K562 (cell line): ENCODE results near the gene TMEFF1. TPM values are rescaled to one million over a fixed set of nuclear protein-coding genes. Genes with fewer than 3 reads are reported as not detected.

Source experiments
- ATAC-seq: fragments of 200-7000 bp; cut with Tn5 transposase; 3 replicates; pipeline ENCODE4 v1.9.1; 2020; ENCODE audit warnings: moderate library complexity
- BruUV-seq: library from RNA; stranded (reverse); fragments of 400-500 nt; replicated peaks from 2 replicates; lab custom pipeline; 2021; lab: Mats Ljungman, UMichigan
- CTCF ChIA-PET: fragments of 300-600 bp; formaldehyde crosslinking; extraction: SDS; loops from one replicate; lab custom pipeline; 2021; ENCODE audit warnings: low intra/inter-chr PET ratio; lab: Yijun Ruan, JAX
- POLR2A ChIA-PET: fragments of 300-600, 350-650 bp; sonication (Branson Sonifier 250); formaldehyde crosslinking; extraction: SDS; loops from one replicate; lab custom pipeline; 2021; ENCODE audit warnings: antibody characterized with exemption, inconsistent platforms; lab: Yijun Ruan, JAX
- DNase-seq, 4 experiments: peaks; one replicate each; pipeline versions ENCODE4 v3.0.0 to v3.0.0-alpha.2; 2011 to 2018; ENCODE audit warnings: low spot score in 3 of 4, mixed read lengths in 3 of 4; ENCODE audit errors: extremely low read depth in 1 of 4
- FAIRE-seq: peaks from 2 replicates; lab custom pipeline; 2011; peaks lifted over from hg19 to GRCh38; lab: Jason Lieb, UNC
- H2AFZ ChIP-seq: 2 replicates; pipeline ENCODE4 v1.6.0; 2011; ENCODE audit warnings: low read depth, low read length, control low read depth, inconsistent platforms
- H3K27ac ChIP-seq: fragments of 200-600 bp; 3 replicates; pipeline ENCODE4 v1.8.0; 2011; ENCODE audit warnings: low read depth, mild to moderate bottlenecking, control low read depth, inconsistent platforms, low read length, moderate library complexity, mixed read lengths; ENCODE audit errors: extremely low read depth
- H3K27me3 ChIP-seq, 2 experiments: fragments of 300-600 bp in 1 of 2; 2 replicates in 1 of 2; 3 replicates in 1 of 2; pipeline versions ENCODE4 v1.6.0 to v1.8.0; 2011; ENCODE audit warnings: inconsistent platforms in 2 of 2, low read length in 2 of 2, mild to moderate bottlenecking in 1 of 2, mixed read lengths in 1 of 2, moderate library complexity in 1 of 2; ENCODE audit not compliant: control insufficient read depth in 2 of 2, insufficient read depth in 2 of 2
- H3K36me3 ChIP-seq: fragments of 300-600 bp; 3 replicates; pipeline ENCODE4 v1.8.0; 2011; ENCODE audit warnings: mild to moderate bottlenecking, low read length, inconsistent platforms; ENCODE audit not compliant: control insufficient read depth, insufficient read depth
- H3K4me1 ChIP-seq, 2 experiments: fragments of 200-600 bp in 1 of 2; replicated peaks in 1 of 2; 2 replicates in 1 of 2; 3 replicates in 1 of 2; pipeline versions ENCODE4 v1.5.1 to v1.8.0; 2011; ENCODE audit warnings: inconsistent platforms in 2 of 2, low read length in 2 of 2, mild to moderate bottlenecking in 1 of 2, mixed read lengths in 1 of 2, moderate library complexity in 1 of 2; ENCODE audit not compliant: control insufficient read depth in 2 of 2, insufficient read depth in 2 of 2
- H3K4me2 ChIP-seq: 2 replicates; pipeline ENCODE4 v1.6.1; 2011; ENCODE audit warnings: low read length, control low read depth, inconsistent platforms, mixed read lengths; ENCODE audit not compliant: insufficient read depth
- H3K4me3 ChIP-seq: fragments of 200-600 bp; sonication (generic), shearing (Covaris generic); 2 replicates; pipeline ENCODE4 v1.5.1; 2016; ENCODE audit warnings: control low read depth, inconsistent platforms
- H3K79me2 ChIP-seq: fragments of 200-600 bp; 3 replicates; pipeline ENCODE4 v1.8.0; 2011; ENCODE audit warnings: low read length, inconsistent platforms; ENCODE audit not compliant: control insufficient read depth, insufficient read depth
- H3K9ac ChIP-seq, 2 experiments: 2 replicates each; pipeline versions ENCODE4 v1.6.0 to v1.6.1; 2011; ENCODE audit warnings: low read depth in 2 of 2, low read length in 2 of 2, control low read depth in 1 of 2, inconsistent platforms in 1 of 2, mild to moderate bottlenecking in 1 of 2, mixed read lengths in 1 of 2; ENCODE audit not compliant: insufficient read depth in 1 of 2
- H3K9me1 ChIP-seq: one replicate; pipeline ENCODE4 v1.6.0; 2011; ENCODE audit warnings: inconsistent platforms, mild to moderate bottlenecking, low read length, moderate library complexity; ENCODE audit not compliant: control insufficient read depth, insufficient read depth
- H3K9me3 ChIP-seq: replicated peaks from 2 replicates; pipeline ENCODE4 v1.5.1; 2011; ENCODE audit warnings: low read depth, low read length, inconsistent platforms; ENCODE audit not compliant: control insufficient read depth, insufficient read depth
- H4K20me1 ChIP-seq: replicated peaks from 2 replicates; pipeline ENCODE4 v1.6.1; 2011; ENCODE audit warnings: low read length, inconsistent platforms, mixed read lengths; ENCODE audit not compliant: control insufficient read depth, insufficient read depth
- BRD4 ChIP-seq: fragments of 200-600 bp; sonication (generic); IDR thresholded peaks from 2 replicates; pipeline ENCODE4 v1.6.1; 2017; ENCODE audit warnings: inconsistent platforms
- GTF2F1 ChIP-seq: IDR thresholded peaks from 2 replicates; pipeline ENCODE4 v1.6.1; 2011; ENCODE audit warnings: low read depth, low read length, improper control_type of control experiment
- NFYB ChIP-seq: IDR thresholded peaks from 2 replicates; pipeline ENCODE4 v1.6.1; 2011; ENCODE audit warnings: mild to moderate bottlenecking, moderate library complexity; ENCODE audit not compliant: insufficient read length; ENCODE audit errors: extremely low read depth
- PML ChIP-seq: IDR thresholded peaks from 2 replicates; pipeline ENCODE4 v1.6.1; 2012; ENCODE audit warnings: low read length, inconsistent platforms
- SNRNP70 ChIP-seq: fragments of 200-400 bp; formaldehyde crosslinking; optimal IDR thresholded peaks from 2 replicates; pipeline ENCODE3; 2017; ENCODE audit warnings: low read depth, low read length
- TFAM ChIP-seq: fragments of 250-450 bp; sonication (Bioruptor Pico); conservative IDR thresholded peaks from 2 replicates; pipeline ENCODE4 v1.5.0; 2021; ENCODE audit warnings: mild to moderate bottlenecking, moderate library complexity
- ZNF778 ChIP-seq: fragments of 450-650 bp; formaldehyde crosslinking; IDR thresholded peaks from 2 replicates; pipeline ENCODE4 v1.4.0; 2020; ENCODE audit warnings: mild to moderate bottlenecking, moderate library complexity
- ZNF785 ChIP-seq: fragments of 250-450 bp; sonication (Bioruptor Pico); IDR thresholded peaks from 2 replicates; pipeline ENCODE4 v1.4.0; 2020; ENCODE audit warnings: mild to moderate bottlenecking
- WGBS: fragments of 100-300 bp; shearing (Covaris generic); methylation state at CpG from one replicate; pipeline ENCODE4 v1.1.6; 2016; ENCODE audit warnings: low coverage, mixed read lengths; ENCODE audit not compliant: insufficient coverage; ENCODE audit errors: missing lambda C conversion rate; 5-methylcytosine and 5-hydroxymethylcytosine counted together
- in situ Hi-C: fragments of 300-500 bp; cut with MboI; formaldehyde crosslinking; loops from 4 replicates; pipeline ENCODE4 v1.15.0; 2018; ENCODE audit warnings: inconsistent platforms, mixed read lengths
- intact Hi-C: fragments of 100-400 bp; cut with micrococcal nuclease; formaldehyde crosslinking; loops from 2 replicates; pipeline ENCODE4 v1.14.2; 2022
- polyA plus RNA-seq, 8 experiments: library from polyadenylated mRNA; depleted of rRNA in 4 of 8; stranded (reverse) in 5 of 8; unstranded in 3 of 8; fragments of >200 nt; fragmentation: Nextera tagmentation in 2 of 8; fragmentation: Illumina TruSeq in 1 of 8; extraction: Ambion mirVana in 2 of 8; extraction: Trizol in 1 of 8; gene quantifications; 2 replicates each; pipeline versions ENCODE4 v1.2.1 to v1.2.3, GENCODE V29; 2011 to 2014; ENCODE audit warnings: inconsistent platforms in 1 of 8, missing spikeins in 1 of 8
- total RNA-seq, 7 experiments: library from RNA; depleted of rRNA in 6 of 7; stranded (reverse); fragments of >200 nt in 6 of 7; fragmentation: Illumina TruSeq in 2 of 7; extraction: Trizol in 2 of 7; gene quantifications; 2 replicates each; pipeline versions ENCODE4 v1.2.1 to v1.2.3, GENCODE V29; 2011 to 2021; ENCODE audit warnings: low replicate concordance in 1 of 7

TMEFF1 gene
- total and polyA plus RNA-seq, 9 of the 15 experiments (the other 6 are each of a cell fraction or from before 2014, with no cell fraction given): 0.07 to 1.1 (median 0.28) TPM; not detected in 2

DNA sequence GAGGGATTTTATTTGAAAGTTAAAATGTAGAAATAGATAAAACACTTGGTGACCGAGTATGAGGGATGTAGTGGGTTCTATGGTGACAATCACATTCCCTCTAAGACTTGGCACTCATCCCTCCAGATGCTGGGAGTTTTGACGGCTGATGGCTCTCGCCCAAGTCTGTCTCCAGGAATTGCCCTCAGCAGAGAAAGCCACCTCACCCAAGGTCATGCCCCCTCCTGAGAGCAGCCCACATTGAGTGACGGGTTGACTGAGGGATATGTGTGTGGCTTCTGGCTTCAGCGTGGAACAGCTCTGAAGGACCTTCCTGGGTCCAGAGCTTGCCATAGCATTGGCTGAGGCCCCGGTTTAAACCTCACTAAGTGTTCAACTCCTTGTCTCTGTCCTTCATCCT lies 124.3 kb downstream of the TMEFF1 start:
- no peak overlapping the region for H3K4me3 ChIP-seq
- WGBS: 9% methylated on average over 6 of the region's 6 CpGs
- BruUV-seq: no TSS peak
- H3K79me2 ChIP-seq: no peaks in the 10 kb centered on the region
- no peaks in the 10 kb centered on the region for H3K27me3 ChIP-seq
- FAIRE-seq (no peak), ATAC-seq (no peak), DNase-seq (no peak)
- ChIA-PET POLR2A (no interaction called here), CTCF (interaction anchor here (1.0 kb wide), 1 partner anchor 139 kb away, joined by 3 read pairs; no protein-coding TSS in a partner anchor)
- no peak for TF ChIP-seq GTF2F1
- no peak for TF ChIP-seq PML
- no peak for TF ChIP-seq NFYB
- no peak for TF ChIP-seq SNRNP70
- no peak for TF ChIP-seq ZNF785
- TF ChIP-seq TFAM (CRISPR knock-in tag): no peak
- TF ChIP-seq BRD4: no peak
- no peak for TF ChIP-seq ZNF778 (CRISPR knock-in tag)
- intact Hi-C loops: loop anchor here (5.0 to 10.0 kb wide), 6 partner anchors 170 to 1415 kb away; partner anchors contain the start of gene MSANTD3
- H3K27ac ChIP-seq: no peak overlapping the region
- peaks cover 6% of the 10 kb centered on the region in 2 experiments; a peak in 3 of 5 replicates for H3K4me1 ChIP-seq
- H4K20me1 ChIP-seq: no peaks in the 10 kb centered on the region
- no peaks in the 10 kb centered on the region for H3K9me1 ChIP-seq
- H2AFZ ChIP-seq: no peak overlapping the region
- no peaks in the 10 kb centered on the region for H3K9me3 ChIP-seq
- in situ Hi-C loops: loop anchor here (25.0 kb wide), 2 partner anchors 260 to 560 kb away; no protein-coding TSS in a partner anchor
- no peaks in the 10 kb centered on the region for H3K36me3 ChIP-seq
- no peak overlapping the region for H3K4me2 ChIP-seq
- H3K9ac ChIP-seq: no peak overlapping the region
